Measurements from ENCODE around the gene SNX13. TPM values are rescaled to one million over a fixed set of nuclear protein-coding genes. Genes with fewer than 3 reads are reported as not detected.

Gene SNX13
- polyA plus RNA-seq, 1 of the 3 experiments (the other 2 are of a cell fraction), result 13.0 TPM

GRCh38 chr7:17907014-17907413 is 33.3 kb downstream of the SNX13 start:
- Histone ChIP-seq H3K9ac (no peak overlapping the region), H3K27ac (ENCODE audit: low read depth in 2 of 2, low read length in 1 of 2) (no peak overlapping the region), H3K9me3 (no peaks in the 10 kb centered on the region), H3F3A (replicated peaks; ENCODE audit: insufficient read depth) (no peaks in the 10 kb centered on the region), H3K4me3 (ENCODE audit: low read depth in 2 of 2, low read length in 1 of 2) (no peak overlapping the region), H3K27me3 (ENCODE audit: insufficient read depth) (no peaks in the 10 kb centered on the region), H3K9me2 (no peaks in the 10 kb centered on the region), H4K20me1 (ENCODE audit: insufficient read depth) (no peaks in the 10 kb centered on the region), H3K4me1 (ENCODE audit: control insufficient read depth in 1 of 2, insufficient read depth in 2 of 2, low read depth in 1 of 2, low read length in 1 of 2) (peaks cover 0 to 2% of the 10 kb centered on the region in 2 experiments; a peak in 1 of 4 replicates), H3K79me2 (ENCODE audit: insufficient read depth) (peaks cover 23% of the 10 kb centered on the region; the same call in 1 of the 2 replicates), H3K4me2 (no peak overlapping the region), H2AFZ (ENCODE audit: low read depth) (no peak overlapping the region), H3K36me3 (replicated peaks in 1 of 2; ENCODE audit: control insufficient read depth in 1 of 2, insufficient read depth in 2 of 2, low read length in 1 of 2) (peaks cover 0 to 6% of the 10 kb centered on the region in 2 experiments)
- DNase-seq, result no peak
- ChIA-PET POLR2A (no interaction called here), CTCF (no interaction called here)
- no peak for TF ChIP-seq FOXJ3 (CRISPR knock-in tag; IDR thresholded peaks at IDR 0.05)
- WGBS (ENCODE audit: low lambda C conversion rate), result 88% methylated on average over 1 of the region's 1 CpG

- no peak for DNase-seq
- ChIA-PET POLR2A (no interaction called here), CTCF (interaction anchor here (1.2 kb wide), 1 partner anchor 133 kb away, joined by 5 read pairs; no protein-coding TSS in a partner anchor)
- Histone ChIP-seq H3K9me3 (no peaks in the 10 kb centered on the region), H3K4me3 (ENCODE audit: low read depth in 2 of 2, low read length in 1 of 2) (no peak overlapping the region), H3K27me3 (ENCODE audit: insufficient read depth) (no peaks in the 10 kb centered on the region), H4K20me1 (ENCODE audit: insufficient read depth) (no peaks in the 10 kb centered on the region), H3K36me3 (replicated peaks in 1 of 2; ENCODE audit: control insufficient read depth in 1 of 2, insufficient read depth in 2 of 2, low read length in 1 of 2) (peaks cover 0 to 6% of the 10 kb centered on the region in 2 experiments), H3K4me1 (ENCODE audit: control insufficient read depth in 1 of 2, insufficient read depth in 2 of 2, low read depth in 1 of 2, low read length in 1 of 2) (peaks cover 0 to 2% of the 10 kb centered on the region in 2 experiments; a peak in 1 of 4 replicates), H3F3A (replicated peaks; ENCODE audit: insufficient read depth) (no peaks in the 10 kb centered on the region), H2AFZ (ENCODE audit: low read depth) (no peak overlapping the region), H3K9me2 (no peaks in the 10 kb centered on the region), H3K4me2 (no peak overlapping the region), H3K27ac (ENCODE audit: low read depth in 2 of 2, low read length in 1 of 2) (no peak overlapping the region), H3K9ac (no peak overlapping the region), H3K79me2 (ENCODE audit: insufficient read depth) (peaks cover 11% of the 10 kb centered on the region; the same call in 1 of the 2 replicates)
- no peak for TF ChIP-seq NRF1 (IDR thresholded peaks at IDR 0.05; ENCODE audit: low read depth, low read length)
- TF ChIP-seq MAX (IDR thresholded peaks at IDR 0.05; ENCODE audit: low read depth), result no peak
- no peak for TF ChIP-seq CHD2 (IDR thresholded peaks at IDR 0.05; ENCODE audit: low read length, partially characterized antibody)
- TF ChIP-seq PBX3 (IDR thresholded peaks at IDR 0.05), result no peak
- no peak for TF ChIP-seq IRF3 (IDR thresholded peaks at IDR 0.05; ENCODE audit: low read depth, low read length)
- no peak for TF ChIP-seq MXI1 (IDR thresholded peaks at IDR 0.05; ENCODE audit: low read depth, low read length)
- TF ChIP-seq CTCF (IDR thresholded peaks at IDR 0.05), result no peak
- no peak for TF ChIP-seq FOSL2 (IDR thresholded peaks at IDR 0.05; ENCODE audit: borderline replicate concordance, low read depth)
- TF ChIP-seq GABPA (IDR thresholded peaks at IDR 0.05; ENCODE audit: low read depth), result no peak
- no peak for TF ChIP-seq POLR2AphosphoS5 (IDR thresholded peaks at IDR 0.05; ENCODE audit: low read depth, low read length)
- TF ChIP-seq RCOR1 (IDR thresholded peaks at IDR 0.05; ENCODE audit: low read length), result no peak
- TF ChIP-seq EZH2phosphoT487 (IDR thresholded peaks at IDR 0.05; ENCODE audit: borderline replicate concordance, low read depth), result no peak
Observed at GRCh38 chr7:17903337-17903736, 37.0 kb downstream of the SNX13 start.
